GM19023 (cell line): ENCODE measurements around the gene POLR3A.
"Not testable (repeated sequence)": the region's sequence is repeated elsewhere in the genome, so short reads cannot be mapped to it uniquely, and the experiment has no call there.

Source experiments
- ATAC-seq: cut with Tn5 transposase; IDR thresholded peaks from one replicate; pipeline ENCODE4 v1.9.1; 2021; ENCODE audit warnings: mild to moderate bottlenecking, moderate library complexity; ENCODE audit not compliant: unreplicated experiment

Gene POLR3A

GRCh38 chr10:78029269-78030226 lies at the start of gene POLR3A:
TSS of gene POLR3A (minus strand) at chr10:78029515. CDS start at chr10:78029407, 108 bp downstream.
- peak; percentile 67 for ATAC-seq

- no peak for ATAC-seq
These were observed 49.4 kb upstream of the POLR3A start for GRCh38 chr10:78078539-78079330.

GRCh38 chr10:78075806-78076205 lies 46.5 kb upstream of the POLR3A start:
- ATAC-seq, result not testable (repeated sequence)

GRCh38 chr10:78072504-78072903 lies 43.2 kb upstream of the POLR3A start:
- no peak for ATAC-seq

DNA sequence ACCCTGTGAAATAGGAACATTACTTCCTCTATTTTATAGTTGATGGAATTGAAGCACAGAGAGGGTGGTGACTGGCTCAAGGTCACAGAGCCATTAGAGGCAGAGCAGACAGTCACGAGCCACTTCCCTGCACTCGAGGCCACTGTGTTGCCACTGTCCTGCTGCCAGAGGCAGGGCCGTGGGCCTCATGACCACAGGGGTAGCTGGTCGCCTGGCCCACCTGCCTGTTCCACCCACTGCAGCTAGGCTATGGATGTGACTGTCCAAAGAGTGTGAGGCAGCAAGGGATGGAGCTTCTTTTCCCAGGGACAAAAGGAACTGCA lies 42.5 kb upstream of the POLR3A start:
- ATAC-seq, result no peak

GRCh38 chr10:78071140-78071856 lies 42.0 kb upstream of the POLR3A start:
- ATAC-seq, result no peak

DNA sequence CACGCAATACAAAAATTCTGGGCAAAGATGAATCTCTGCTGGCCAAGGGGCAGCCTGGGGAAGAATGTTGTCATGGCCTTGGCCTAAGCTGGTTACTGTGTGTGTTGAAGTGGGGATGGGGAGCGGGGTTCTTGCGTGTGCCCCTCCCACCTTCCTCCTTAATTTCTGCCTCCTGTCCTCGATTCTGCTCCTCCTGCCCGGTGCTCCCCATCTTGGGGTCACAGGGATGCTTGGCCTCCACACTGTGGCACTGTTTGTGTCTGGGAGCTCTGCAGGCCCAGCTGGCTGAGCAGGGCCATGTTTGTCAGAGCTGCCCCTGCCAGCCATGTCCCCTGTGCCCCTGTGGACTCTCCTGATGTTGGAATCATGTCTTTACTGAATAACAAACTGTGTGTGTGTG lies 41.4 kb upstream of the POLR3A start:
- ATAC-seq, result no peak

- ATAC-seq, result not testable (repeated sequence)
These were observed 40.7 kb upstream of the POLR3A start for GRCh38 chr10:78070064-78070463.

DNA sequence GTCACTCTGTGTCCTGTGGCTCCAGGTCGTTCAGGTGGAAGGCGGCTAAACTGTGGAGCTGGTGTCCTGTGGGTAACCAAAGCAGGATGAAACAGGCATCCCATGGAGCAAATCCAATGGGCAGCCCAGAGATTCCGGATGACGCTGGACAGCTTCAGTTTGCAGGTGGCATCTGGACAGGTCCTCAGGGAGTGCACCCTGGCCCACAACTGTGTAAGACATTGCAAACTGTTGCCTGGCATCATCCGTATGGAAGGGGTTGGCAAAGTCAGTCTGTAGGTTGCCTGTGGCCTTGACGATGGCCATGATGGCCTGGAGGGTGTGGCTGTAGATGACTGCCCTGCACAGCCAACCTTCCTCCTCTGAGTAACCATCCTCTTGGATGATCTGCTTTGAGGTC lies 39.8 kb upstream of the POLR3A start:
- ATAC-seq, result no peak

DNA sequence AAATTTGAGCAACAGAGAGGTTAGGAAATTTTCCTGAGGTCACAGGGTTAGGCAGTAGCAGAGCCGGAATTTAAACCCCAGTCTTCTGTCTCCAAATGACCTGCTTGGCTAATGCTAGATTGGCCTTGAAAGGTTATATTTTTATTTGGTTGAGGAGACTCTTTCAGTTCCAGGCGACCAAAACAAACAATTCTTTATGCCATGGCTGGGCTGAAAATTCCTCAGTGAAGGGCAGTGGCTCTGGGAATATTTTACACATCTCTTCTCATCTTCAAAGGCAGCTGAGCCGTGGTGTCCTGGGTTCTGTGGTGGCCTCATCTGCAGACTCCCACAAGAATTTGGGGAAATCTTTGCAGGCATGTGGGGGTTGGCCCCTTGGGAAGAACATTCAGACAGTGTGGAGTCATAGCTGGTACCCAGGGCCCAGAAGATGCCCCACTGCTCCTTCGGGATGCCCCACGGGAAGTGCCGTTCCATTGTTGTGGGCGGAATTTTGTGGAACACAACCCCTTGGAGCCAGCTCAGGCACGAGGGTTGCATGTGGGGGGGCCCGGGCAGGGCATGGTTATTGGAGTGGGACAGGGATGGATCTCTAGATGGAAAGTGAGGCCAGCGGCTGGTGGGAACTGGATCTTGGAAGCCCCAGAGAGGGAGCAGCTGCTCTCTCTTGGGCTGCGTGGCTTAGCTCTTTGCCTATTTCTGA lies 37.6 kb upstream of the POLR3A start:
- no peak for ATAC-seq

DNA sequence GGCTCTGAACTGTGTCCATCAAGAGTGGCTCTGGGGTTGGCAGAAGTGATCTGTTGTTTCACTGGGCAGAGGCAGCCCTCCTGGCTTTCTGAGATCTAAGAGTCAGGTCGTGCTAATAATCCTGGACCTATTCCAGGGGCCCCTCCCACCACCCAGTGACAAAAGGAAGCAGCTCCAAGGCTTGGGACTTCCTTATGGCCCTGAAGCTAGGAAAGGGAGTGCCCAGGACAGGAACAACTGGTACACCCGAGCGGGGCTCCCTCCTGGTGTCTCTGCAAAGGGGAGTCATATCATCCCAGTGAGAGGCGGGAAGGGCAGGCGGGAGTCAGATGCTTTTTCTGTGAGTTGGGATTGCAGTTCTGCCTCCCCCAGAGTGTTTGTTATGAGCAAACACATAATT lies 36.7 kb upstream of the POLR3A start:
- ATAC-seq, result no peak

- no peak for ATAC-seq
These were observed 36.3 kb upstream of the POLR3A start for GRCh38 chr10:78065611-78066010.

- ATAC-seq, result not testable (repeated sequence)
These were observed 35.6 kb upstream of the POLR3A start for GRCh38 chr10:78064919-78065318.

DNA sequence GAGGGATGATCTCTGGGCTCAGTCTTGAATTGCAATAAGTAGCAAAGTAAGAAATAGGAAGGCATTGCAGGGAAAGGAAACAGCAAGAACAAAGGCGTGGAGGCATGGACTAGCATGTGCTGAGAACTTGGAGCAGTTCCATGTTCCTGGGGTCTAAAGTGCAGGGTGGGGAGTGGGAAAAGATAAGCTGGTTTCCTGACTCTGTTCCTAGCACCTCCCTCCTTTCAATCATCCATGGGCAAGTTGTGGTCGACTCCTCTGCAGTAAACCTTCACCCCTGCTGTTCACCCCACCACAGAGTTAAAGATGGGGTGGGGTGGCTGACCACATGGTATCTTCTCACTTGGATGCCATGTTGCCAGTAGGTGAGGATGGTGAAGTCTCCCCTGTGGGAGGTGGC lies 33.9 kb upstream of the POLR3A start:
- ATAC-seq, result no peak

DNA sequence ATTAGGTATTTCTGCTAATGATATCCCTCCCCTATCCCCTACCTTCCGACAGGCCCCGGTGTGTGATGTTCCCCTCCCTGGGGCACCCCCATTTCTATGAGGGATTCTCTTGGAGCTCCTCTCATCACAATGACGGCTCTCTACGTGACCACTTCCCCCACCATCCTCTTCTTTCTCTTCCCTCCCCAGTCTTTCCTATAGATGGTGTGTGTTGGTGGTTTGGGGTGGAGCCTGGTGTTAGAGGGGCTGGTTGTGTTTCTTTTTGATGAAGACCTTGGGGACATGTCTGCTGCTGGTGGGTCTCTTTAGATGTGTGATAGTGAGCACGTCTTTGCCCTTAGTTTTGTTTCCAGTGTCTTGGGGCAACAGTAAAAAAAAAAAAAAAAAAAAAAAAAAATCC lies 33.0 kb upstream of the POLR3A start:
- no peak for ATAC-seq

- ATAC-seq, result no peak
These were observed 30.8 kb upstream of the POLR3A start for GRCh38 chr10:78059906-78060702.

- ATAC-seq, result no peak
These were observed 29.2 kb upstream of the POLR3A start for GRCh38 chr10:78058562-78058961.

- no peak for ATAC-seq
These were observed 24.0 kb upstream of the POLR3A start for GRCh38 chr10:78053211-78053868.

- ATAC-seq, result no peak
These were observed 20.5 kb upstream of the POLR3A start for GRCh38 chr10:78049851-78050250.
